GM13976 (cell line): ENCODE results near the gene THAP5.

Experiments
- DNase-seq: peaks from one replicate; pipeline ENCODE4 v3.0.0; 2012; ENCODE audit warnings: low spot score
- in situ Hi-C: fragments of 300-500 bp; cut with MboI; formaldehyde crosslinking; loops from one replicate; pipeline ENCODE4 v1.12.0; 2022; ENCODE audit warnings: low sequenced_read_pairs, mixed read lengths, inconsistent platforms; ENCODE audit not compliant: unreplicated experiment
- TF ChIP-seq, protein P1 (sequence below): IDR thresholded peaks from 2 replicates; pipeline ENCODE4 v1.5.1; 2012; ENCODE audit warnings: borderline replicate concordance, mild to moderate bottlenecking; ENCODE audit not compliant: insufficient read depth; ENCODE audit errors: extremely low read depth, missing control alignments, control extremely low read depth

Gene THAP5, protein sequence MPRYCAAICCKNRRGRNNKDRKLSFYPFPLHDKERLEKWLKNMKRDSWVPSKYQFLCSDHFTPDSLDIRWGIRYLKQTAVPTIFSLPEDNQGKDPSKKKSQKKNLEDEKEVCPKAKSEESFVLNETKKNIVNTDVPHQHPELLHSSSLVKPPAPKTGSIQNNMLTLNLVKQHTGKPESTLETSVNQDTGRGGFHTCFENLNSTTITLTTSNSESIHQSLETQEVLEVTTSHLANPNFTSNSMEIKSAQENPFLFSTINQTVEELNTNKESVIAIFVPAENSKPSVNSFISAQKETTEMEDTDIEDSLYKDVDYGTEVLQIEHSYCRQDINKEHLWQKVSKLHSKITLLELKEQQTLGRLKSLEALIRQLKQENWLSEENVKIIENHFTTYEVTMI

GRCh38 chr7:108569381-108570145 is at the start of gene THAP5, which contains the start of gene DNAJB9:
Gene THAP5 (minus strand): TSS chr7:108569706. CDS start chr7:108569569, 137 bp downstream.
Gene DNAJB9 (plus strand): TSS chr7:108569874. CDS start chr7:108571727, 1,853 bp downstream.
- DNase-seq = peak; percentile 98
- TF ChIP-seq, protein P1, sequence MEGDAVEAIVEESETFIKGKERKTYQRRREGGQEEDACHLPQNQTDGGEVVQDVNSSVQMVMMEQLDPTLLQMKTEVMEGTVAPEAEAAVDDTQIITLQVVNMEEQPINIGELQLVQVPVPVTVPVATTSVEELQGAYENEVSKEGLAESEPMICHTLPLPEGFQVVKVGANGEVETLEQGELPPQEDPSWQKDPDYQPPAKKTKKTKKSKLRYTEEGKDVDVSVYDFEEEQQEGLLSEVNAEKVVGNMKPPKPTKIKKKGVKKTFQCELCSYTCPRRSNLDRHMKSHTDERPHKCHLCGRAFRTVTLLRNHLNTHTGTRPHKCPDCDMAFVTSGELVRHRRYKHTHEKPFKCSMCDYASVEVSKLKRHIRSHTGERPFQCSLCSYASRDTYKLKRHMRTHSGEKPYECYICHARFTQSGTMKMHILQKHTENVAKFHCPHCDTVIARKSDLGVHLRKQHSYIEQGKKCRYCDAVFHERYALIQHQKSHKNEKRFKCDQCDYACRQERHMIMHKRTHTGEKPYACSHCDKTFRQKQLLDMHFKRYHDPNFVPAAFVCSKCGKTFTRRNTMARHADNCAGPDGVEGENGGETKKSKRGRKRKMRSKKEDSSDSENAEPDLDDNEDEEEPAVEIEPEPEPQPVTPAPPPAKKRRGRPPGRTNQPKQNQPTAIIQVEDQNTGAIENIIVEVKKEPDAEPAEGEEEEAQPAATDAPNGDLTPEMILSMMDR = no peak
- in situ Hi-C loops = no loop called here

DNA sequence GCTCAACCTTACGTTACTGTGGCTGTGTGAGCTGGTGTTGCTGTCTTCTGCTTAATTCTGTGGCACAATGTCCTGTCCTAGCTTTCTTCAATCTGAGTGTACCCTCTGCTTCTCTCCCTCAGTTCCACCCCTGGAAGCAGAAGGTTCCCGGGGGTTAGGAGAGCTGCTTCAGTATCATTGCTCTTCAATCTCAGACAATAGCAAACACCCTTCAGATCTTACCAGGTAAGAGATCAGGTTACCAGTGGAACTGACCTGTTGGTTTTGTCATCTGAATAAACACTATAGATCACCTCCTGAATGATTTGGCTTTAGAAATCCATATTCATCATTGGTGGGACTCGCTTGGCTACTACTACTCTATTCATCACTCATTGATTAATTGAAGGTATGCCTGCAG is 48.5 kb upstream of the THAP5 start:
- in situ Hi-C loops = no loop called here
- TF ChIP-seq, protein P1 = no peak
- DNase-seq = no peak

GRCh38 chr7:108614896-108615295 is 45.4 kb upstream of the THAP5 start:
- in situ Hi-C loops = no loop called here
- TF ChIP-seq, protein P1 = no peak
- no peak for DNase-seq

DNA sequence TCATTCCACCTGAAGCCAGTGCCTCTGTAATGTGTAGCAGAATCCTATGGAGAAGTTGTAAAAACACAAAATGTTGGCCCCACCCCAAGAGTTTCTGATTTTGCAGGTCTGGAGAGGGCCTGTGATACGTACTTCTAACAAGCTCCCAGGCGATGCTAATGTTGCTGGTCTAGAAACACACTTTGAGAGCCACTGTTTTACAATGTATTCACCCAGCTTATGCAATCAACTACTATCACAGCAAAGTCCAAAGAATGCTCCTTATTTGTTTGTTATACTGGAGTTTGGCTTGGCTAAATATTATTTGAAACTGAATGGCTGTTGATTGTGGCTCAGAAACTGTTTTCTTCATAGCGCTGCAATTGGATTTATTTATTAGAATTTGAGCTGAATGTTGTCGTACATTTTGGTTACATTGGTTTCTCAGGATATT is 44.5 kb upstream of the THAP5 start:
- DNase-seq = no peak
- in situ Hi-C loops = no loop called here
- TF ChIP-seq, protein P1 = no peak

- TF ChIP-seq, protein P1 = peak; percentile 33
- DNase-seq = peak; percentile 23
- in situ Hi-C loops = no loop called here
Measured at GRCh38 chr7:108613147-108613948, 43.8 kb upstream of the THAP5 start.

DNA sequence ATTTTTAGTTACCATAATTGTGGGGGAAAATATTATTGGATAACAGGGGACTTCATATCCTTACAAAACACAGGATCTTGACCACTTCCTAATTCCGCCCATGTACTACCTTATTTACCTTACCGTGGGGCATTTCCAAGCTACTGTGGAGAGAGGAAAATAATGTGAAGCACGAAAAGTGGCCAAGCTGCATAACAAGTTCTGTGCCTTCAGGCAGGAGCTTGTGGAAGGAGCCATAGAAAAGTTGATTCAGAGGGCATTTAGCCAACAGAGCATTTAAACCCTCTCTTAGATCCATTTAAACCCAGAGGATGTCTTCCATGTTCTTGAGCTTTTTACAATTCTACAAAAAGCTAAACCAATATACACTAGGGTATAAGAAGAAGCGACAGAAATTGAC is 41.8 kb upstream of the THAP5 start:
- in situ Hi-C loops = no loop called here
- TF ChIP-seq, protein P1 = no peak
- DNase-seq = no peak
